ENCODE data around the gene SRGAP1.
"Not testable (repeated sequence)": the region's sequence is repeated elsewhere in the genome, so short reads cannot be mapped to it uniquely, and the experiment has no call there.

DNA sequence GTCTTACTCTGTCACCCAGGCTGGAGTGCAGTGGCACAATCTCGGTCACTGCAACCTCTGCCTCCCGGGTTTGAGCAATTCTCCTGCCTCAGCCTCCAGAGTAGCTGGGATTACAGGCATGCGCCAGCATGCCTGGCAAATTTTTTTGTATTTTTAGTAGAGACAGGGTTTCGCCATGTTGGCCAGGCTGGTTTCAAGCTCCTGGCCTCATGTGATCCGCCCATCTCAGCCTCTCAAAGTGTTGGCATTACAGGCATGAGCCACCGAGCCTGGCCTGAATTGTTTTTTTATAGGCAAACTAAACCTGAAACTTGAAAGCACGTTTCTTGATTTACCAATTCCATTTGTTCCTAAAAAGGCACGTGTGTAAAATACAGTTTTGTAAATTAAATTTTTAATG is 173.6 kb downstream of the SRGAP1 start:
- TF ChIP-seq, protein P1, sequence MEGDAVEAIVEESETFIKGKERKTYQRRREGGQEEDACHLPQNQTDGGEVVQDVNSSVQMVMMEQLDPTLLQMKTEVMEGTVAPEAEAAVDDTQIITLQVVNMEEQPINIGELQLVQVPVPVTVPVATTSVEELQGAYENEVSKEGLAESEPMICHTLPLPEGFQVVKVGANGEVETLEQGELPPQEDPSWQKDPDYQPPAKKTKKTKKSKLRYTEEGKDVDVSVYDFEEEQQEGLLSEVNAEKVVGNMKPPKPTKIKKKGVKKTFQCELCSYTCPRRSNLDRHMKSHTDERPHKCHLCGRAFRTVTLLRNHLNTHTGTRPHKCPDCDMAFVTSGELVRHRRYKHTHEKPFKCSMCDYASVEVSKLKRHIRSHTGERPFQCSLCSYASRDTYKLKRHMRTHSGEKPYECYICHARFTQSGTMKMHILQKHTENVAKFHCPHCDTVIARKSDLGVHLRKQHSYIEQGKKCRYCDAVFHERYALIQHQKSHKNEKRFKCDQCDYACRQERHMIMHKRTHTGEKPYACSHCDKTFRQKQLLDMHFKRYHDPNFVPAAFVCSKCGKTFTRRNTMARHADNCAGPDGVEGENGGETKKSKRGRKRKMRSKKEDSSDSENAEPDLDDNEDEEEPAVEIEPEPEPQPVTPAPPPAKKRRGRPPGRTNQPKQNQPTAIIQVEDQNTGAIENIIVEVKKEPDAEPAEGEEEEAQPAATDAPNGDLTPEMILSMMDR (IDR thresholded peaks at IDR 0.05; ENCODE audit: poor library complexity), result not testable (repeated sequence)
- TF ChIP-seq EZH2 (IDR thresholded peaks at IDR 0.05; ENCODE audit: borderline replicate concordance); EZH2phosphoT487 (IDR thresholded peaks at IDR 0.05; ENCODE audit: low read depth, severe bottlenecking, unreplicated experiment): not testable (repeated sequence)
